GM21529 (cell line): ENCODE data around the gene EDN1.
"Not testable (repeated sequence)": the region's sequence is repeated elsewhere in the genome, so short reads cannot be mapped to it uniquely, and the experiment has no call there.

Experiments
- ATAC-seq: cut with Tn5 transposase; IDR thresholded peaks from one replicate; pipeline ENCODE4 v1.9.1; 2021; ENCODE audit not compliant: unreplicated experiment

The EDN1 gene

DNA sequence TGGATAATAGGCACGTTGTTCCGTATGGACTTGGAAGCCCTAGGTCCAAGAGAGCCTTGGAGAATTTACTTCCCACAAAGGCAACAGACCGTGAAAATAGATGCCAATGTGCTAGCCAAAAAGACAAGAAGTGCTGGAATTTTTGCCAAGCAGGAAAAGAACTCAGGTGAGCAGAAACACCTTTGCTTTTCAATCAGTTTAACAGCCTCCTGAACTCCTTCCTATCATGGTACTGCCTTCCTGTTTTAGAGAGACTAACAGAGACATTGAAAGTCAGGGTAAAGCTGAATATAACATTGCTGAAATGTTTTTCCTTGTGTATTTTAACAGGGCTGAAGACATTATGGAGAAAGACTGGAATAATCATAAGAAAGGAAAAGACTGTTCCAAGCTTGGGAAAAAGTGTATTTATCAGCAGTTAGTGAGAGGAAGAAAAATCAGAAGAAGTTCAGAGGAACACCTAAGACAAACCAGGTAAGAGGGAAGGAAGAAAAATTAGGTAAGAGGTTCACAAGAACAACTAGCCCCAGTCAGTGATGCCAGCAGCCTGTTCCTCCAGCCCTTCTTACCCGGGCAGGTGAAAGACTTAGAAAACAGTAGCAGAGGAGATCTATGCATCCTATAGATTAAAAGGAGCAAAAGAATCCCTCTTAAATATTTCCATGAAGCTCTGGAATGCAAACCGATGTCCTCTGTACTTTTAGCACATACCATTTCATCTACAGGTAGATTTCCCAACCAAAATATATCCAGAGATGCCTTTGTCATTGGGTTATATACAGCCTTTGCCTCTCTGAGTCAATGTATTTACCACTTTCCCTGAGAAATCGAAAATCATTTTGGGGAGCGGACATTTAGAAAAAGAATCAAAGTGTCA, 4.0 kb downstream of the EDN1 start:
- no peak for ATAC-seq

DNA sequence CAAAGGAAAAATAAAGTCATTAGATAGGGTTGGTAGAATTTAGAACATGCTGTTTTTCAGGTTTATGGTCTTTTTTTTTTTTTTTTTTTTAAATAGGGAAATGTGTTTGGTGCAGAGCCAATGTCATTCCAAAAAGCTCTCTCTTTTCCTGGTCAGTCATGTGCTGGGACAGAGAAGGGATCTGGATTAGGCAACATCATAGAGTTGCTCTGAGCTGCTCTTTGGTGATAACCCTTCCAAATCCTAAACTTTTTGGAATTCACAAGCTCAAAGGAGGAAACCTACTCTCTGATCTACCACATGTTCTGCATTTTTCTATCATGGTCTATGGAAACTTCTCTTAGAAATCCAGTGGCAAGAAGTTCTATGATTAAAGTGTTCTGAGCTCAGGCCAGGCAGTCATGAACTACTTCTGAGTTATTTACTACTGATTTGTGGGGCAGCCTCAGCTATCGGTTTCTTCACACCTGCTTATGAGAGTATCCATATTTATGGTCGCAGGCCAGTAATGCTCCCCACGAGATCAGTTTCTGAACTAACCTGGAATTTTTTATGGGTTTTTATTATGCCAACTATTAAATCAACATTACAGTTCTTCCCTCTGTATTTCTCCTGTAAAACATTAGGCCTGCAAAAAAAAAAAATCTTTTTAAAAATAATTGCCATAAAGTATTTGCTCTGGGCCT, 4.8 kb downstream of the EDN1 start:
- ATAC-seq, result no peak

DNA sequence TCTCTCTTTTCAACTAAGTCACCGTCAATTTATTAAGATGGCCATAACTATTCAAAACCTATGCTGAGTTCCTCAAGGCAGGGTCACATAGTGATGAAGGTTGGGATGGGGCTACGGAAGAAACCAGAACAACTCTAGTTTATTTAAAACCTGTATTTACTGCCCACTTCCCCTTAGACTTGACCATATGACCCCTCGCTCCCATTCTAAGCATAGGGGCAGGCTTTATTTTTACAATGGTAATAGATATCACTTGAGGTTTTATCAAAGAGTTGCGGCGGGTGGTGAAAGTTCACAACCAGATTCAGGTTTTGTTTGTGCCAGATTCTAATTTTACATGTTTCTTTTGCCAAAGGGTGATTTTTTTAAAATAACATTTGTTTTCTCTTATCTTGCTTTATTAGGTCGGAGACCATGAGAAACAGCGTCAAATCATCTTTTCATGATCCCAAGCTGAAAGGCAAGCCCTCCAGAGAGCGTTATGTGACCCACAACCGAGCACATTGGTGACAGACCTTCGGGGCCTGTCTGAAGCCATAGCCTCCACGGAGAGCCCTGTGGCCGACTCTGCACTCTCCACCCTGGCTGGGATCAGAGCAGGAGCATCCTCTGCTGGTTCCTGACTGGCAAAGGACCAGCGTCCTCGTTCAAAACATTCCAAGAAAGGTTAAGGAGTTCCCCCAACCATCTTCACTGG, 5.5 kb downstream of the EDN1 start:
- ATAC-seq, result no peak

DNA sequence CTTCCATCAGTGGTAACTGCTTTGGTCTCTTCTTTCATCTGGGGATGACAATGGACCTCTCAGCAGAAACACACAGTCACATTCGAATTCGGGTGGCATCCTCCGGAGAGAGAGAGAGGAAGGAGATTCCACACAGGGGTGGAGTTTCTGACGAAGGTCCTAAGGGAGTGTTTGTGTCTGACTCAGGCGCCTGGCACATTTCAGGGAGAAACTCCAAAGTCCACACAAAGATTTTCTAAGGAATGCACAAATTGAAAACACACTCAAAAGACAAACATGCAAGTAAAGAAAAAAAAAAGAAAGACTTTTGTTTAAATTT, 6.1 kb downstream of the EDN1 start:
- no peak for ATAC-seq

GRCh38 chr6:12296604-12297003, 6.4 kb downstream of the EDN1 start:
- ATAC-seq, result no peak

GRCh38 chr6:12297363-12298016, 7.3 kb downstream of the EDN1 start:
- no peak for ATAC-seq

- ATAC-seq, result no peak
Measured at GRCh38 chr6:12298017-12298978, 8.1 kb downstream of the EDN1 start.

DNA sequence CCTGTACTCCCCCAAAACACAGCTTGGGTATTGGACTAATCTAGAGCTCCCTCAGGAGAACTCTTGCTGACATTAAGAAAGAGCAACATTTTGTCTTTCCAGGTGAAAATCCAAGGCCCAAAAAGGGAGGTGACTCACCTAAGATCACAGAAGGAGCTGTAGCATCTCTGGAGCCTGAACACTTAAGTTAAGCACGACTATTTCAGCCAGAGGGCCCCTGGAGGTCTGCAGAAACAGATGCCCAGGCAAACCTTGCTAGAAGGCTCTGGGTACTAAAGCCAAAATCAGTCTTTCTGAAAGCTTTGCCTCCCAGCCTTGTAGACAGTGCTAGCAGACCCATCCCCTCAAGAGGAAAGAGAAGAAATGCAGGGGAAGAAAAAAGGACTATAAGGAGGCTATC, 8.8 kb downstream of the EDN1 start:
- no peak for ATAC-seq

DNA sequence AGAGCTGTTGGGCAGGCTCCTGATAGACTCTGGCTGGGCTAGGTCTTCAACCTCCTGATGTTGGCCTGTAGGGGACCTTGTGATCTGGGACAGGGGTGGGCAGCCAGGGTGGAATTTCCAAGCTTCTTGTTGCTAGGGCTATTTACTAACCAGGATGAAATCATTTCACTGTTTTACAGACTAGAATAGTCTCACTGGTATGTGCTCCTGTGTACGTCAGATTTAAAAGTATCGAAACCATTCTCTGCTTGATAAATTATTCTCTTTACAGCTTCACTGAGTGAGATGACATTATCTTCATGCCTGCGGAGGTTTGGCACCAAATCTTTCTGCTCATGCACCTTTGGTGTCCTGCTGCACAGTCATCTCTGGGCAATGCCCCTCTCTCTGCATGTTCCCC, 10.9 kb downstream of the EDN1 start:
- no peak for ATAC-seq

DNA sequence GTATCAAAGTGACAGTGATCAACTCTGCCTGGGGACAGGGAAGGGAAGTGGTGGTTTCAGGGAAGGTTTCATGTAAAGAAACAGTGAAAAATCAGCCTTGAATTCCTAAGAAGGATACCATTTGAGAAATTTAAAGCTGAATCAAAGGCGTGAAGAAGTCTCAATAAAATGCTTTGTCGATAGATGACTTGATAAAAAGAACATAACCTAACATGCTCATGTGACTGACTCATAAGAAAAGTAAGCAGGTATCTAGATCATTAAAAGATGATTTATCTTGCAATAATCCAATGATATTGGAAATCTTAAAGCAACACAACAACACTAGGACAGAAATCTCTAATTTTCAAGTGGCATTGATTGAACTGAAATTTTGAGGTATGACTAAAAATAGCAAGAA, 14.3 kb downstream of the EDN1 start:
- ATAC-seq, result no peak

DNA sequence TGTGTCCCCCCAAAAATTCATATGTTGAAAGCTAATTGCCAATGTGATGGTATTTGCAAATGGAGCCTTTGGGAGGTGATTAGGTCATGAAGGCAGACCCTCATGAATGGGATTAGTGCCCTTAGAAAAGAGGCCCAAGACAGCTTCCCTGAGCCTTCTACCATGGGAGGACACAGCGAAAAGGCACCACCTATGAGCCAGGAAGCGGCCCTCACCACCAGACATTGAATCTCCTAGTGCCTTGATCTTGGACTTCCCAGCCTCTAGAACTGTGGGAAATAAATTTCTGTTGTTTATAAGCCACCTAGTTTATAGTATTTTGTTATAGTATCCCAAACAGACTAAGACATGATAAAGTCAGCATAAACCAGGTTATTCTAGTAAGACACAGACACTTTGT, 18.9 kb downstream of the EDN1 start:
- no peak for ATAC-seq

GRCh38 chr6:12311106-12311505, 20.9 kb downstream of the EDN1 start:
- ATAC-seq, result no peak

- no peak for ATAC-seq
Measured at GRCh38 chr6:12312736-12313135, 22.6 kb downstream of the EDN1 start.

GRCh38 chr6:12313306-12313991, 23.3 kb downstream of the EDN1 start:
- ATAC-seq, result no peak

GRCh38 chr6:12313992-12314589, 23.9 kb downstream of the EDN1 start:
- ATAC-seq, result no peak

DNA sequence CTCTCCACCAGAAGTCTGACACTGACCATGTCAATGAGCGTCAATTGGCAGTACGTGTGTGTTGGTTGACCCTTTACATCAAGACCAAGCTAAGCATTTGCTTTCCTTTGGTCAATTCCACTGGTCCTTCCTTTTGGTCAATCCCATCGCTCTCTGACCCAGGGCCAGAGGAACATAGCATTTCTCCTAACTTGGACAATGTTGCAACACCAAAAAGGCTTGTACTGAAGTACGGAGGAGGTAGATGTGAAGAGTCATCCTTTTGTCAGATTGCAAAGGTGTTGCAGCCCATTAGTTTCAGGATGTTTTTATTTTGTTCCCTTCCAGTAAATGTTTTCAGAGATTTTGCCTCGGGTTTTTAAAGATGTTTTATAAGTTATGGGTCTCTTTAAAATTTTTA, 24.6 kb downstream of the EDN1 start:
- ATAC-seq, result no peak

- no peak for ATAC-seq
Measured at GRCh38 chr6:12315292-12316081, 25.3 kb downstream of the EDN1 start.

DNA sequence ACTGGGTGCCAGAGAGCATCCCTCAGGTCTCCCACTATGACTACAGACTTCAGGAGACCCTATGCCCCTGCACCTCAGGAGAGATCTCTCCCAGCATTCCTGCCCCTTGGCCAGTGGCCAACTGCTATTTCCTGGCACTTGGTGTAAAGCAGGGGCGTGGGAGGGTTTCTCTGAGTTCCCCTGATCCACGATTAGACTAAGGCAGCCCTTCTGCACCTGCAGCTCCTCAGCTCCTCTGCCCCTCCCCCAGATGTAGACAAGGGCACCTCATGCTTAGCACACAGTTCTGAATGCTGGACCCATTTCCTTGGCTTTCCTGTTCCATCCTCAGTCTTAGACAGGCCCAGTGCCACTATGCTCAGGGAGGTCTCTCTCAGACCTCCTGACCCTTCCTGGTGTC, 28.6 kb downstream of the EDN1 start:
- ATAC-seq, result no peak

DNA sequence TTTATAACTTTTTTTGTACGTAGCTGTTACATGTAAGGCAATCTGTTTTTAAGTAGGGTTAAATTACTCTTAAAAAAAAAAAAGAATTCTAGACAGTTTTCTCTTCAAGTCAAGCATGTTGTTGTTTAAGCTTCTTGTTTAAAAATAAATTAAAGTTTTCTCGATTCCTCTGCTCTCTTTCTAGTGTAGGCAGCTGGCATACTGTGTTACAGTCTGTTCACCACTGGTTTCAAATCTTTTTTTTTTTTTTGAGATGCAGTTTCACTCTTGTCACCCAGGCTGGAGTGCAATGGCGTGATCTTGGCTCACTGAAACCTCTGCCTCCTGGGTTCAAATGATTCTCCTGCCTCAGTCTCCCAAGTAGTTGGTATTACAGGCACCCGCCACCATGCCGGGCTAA, 29.9 kb downstream of the EDN1 start:
- ATAC-seq, result not testable (repeated sequence)
